NCI-H187 (cell line): ENCODE measurements around the gene TGIF2.
"Not testable (repeated sequence)": the region's sequence is repeated elsewhere in the genome, so short reads cannot be mapped to it uniquely, and the experiment has no call there.

ENCODE experiments used
- DNase-seq, 2 experiments: peaks; one replicate each; lab custom pipeline; 2025; lab: John Stamatoyannopoulos, UW

TGIF2 gene

DNA sequence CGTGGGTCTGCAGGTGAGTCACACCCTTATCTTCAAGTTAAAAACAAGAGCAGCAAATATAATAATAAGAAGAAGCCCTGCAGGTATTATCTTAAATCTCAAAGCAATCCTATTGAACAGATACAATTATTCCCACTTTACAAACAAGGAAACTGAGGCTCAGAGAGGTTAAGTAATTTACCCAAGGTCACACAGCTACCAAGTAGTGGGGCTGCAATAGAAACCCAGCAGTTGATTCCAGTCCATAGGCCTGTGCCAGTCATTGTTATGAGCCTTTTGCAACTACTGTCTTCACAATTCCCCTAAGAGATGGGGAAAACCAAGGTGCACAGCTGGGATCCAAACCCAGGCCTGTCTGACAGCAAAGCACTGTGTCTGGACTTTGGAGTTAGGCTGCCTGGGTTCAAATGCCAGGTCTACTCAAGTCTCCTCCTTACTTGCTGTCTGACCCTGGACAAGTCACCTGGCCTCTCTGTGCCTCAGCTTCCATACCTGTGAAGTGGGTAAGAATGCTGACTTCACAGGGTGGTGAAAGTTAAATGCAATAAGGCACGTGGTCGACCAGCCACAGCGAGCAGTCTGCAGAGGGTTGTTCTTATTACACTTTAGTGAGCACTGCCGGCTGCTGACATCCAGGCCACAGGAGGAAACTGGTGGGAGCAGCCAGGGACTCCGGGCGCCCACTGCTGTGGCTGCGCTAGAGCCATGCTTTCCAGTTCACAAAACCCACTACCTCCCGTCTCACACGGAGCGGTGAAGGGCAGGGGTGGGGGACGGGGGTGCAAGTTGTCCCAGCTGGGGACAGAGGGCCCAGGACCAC, 26.0 kb upstream of the TGIF2 start:
- no peak for DNase-seq

- DNase-seq: no peak
These were observed 25.4 kb upstream of the TGIF2 start for GRCh38 chr20:36548006-36548315.

- no peak for DNase-seq
These were observed 24.4 kb upstream of the TGIF2 start for GRCh38 chr20:36548704-36549627.

GRCh38 chr20:36549628-36549941, 23.8 kb upstream of the TGIF2 start:
- DNase-seq: no peak

GRCh38 chr20:36549942-36550789, 23.2 kb upstream of the TGIF2 start:
- DNase-seq: no peak

- DNase-seq: no peak
These were observed 22.6 kb upstream of the TGIF2 start for GRCh38 chr20:36550790-36551299.

DNA sequence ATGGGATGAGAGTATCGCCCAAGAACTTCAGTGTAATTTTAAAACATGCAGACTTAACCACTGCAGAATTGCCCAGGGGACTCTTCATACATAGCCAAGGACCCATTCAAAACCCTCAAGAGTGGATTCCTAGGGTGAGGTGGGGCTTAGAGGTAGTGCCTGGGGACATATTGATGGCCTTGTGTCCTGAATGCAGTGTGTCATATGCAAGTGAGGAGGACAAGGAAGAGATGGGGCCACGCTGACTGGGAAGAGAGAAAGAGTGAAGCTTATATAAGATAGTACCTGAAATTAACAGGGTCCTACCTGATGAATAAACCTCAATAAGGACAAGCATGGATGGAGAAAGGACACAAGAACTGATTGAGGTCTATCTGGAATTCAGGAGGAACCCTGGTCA, 18.1 kb upstream of the TGIF2 start:
- DNase-seq: no peak

- DNase-seq: no peak
These were observed 10.7 kb upstream of the TGIF2 start for GRCh38 chr20:36562724-36563123.

DNA sequence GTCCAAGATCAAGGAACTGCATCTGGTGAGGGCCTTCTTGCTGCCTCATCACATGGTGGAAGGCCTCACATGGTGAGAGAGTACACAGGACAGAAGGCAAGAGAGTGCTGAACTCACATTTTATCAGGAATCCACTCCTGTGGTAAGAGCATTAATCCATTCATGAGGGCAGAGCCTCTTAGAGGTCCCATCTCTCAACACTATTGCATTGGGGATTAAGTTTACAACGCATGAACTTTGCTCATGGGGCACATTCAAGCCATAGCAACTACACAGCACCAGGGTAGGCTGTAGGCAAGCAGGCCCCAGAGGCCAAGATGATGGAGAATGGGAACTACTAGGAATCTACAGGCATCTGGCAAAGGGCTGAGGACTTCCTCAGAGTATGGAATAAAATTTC, 10.0 kb upstream of the TGIF2 start:
- no peak for DNase-seq

DNA sequence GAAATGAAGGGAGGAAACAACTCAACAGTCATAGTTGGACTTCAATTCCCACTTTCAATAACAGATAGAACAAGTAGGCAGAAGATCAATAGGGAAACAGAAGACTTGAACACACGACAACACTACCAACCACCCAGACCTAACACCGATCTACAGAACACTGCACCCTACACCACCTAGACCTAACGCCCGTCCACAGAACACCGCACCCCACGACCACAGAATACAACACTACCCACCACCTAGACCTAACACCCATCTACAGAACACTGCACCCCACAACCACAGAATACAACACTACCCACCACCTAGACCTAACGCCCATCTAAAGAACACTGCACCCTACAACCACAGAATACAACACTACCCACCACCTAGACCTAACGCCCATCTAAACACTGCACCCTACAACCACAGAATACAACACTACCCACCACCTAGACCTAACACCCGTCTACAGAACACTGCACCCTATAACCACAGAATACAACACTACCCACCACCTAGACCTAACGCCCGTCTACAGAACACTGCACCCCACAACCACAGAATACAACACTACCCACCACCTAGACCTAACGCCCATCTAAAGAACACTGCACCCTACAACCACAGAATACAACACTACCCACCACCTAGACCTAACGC, 9.2 kb upstream of the TGIF2 start:
- DNase-seq: not testable (repeated sequence)

GRCh38 chr20:36564726-36565121, 8.7 kb upstream of the TGIF2 start:
- not testable (repeated sequence) for DNase-seq

- no peak for DNase-seq
These were observed 7.9 kb upstream of the TGIF2 start for GRCh38 chr20:36565520-36565919.

DNA sequence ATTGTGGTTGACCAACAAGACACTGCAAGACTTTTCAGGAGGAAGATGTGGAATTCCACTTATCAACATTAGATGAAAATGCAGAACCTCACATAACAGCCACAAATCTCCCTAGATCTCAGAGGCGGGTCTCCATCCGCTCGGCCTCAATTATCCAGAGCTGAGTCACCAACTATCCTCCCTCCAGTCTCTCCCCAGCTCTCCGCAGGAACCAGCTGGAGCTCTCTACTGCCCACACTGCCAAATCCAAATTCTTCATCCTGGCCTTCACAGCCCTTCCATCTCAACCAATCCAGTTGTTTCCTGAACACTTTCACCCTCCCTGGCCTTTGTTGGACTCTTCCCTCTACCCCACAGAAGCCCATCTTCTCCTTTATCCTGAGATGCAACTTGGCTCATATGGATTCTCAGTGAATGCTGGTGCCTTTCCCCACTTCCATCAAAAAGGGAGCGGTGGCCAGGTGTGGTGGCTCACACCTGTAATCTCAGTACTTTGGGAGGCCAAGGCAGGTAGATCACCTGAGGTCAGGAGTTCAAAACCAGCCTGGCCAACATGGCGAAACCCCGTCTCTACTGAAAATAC, 3.5 kb upstream of the TGIF2 start:
- no peak for DNase-seq

DNA sequence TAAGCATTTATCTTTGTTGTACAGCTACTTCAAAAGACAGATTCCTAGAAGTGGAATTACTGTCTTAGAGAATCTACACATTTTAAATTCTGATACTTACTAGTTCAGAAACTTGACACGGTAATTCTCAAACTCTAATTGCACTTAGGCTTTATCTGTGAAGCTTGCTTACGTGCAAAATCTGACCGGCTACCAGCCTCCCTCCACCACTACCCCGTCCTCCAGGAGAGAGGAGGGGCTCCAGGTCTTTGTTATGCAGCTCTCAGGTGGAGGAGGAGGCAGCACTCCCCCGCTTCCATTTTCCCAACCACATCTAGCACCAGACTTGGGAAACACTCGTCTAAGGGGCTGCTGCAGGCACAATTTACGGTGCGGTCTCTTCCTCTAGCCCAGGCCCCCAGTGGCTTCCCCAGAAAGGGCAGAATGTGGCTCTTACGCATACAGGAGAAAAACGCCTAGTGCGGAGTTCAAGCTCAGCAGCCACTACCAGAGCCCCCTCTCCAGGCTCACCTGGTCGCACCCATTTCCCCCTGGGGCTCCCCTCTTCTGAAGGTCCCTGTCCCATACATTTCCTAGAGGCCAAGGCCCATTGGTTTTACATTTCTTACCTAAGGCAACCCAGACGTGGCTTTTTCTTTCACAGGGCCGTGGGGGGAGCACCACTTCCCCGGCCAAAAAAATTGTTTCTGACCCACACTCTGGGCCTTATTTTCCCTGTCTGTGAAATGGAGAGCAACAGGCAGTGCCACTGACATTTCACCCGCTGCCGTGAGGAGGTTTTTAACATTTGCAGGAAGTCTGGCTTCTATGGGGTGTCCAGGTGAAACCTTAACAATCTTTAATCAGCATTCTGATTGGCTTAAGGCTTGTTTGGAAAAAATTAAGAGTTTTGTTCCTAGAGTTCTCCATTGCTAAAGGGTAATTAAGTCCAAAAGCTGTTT, 1.6 kb upstream of the TGIF2 start:
- DNase-seq: no peak

- no peak for DNase-seq
These were observed 695 bp upstream of the TGIF2 start for GRCh38 chr20:36572701-36573102.

GRCh38 chr20:36573798-36574365, 485 bp downstream of the TGIF2 start:
- DNase-seq: no peak

DNA sequence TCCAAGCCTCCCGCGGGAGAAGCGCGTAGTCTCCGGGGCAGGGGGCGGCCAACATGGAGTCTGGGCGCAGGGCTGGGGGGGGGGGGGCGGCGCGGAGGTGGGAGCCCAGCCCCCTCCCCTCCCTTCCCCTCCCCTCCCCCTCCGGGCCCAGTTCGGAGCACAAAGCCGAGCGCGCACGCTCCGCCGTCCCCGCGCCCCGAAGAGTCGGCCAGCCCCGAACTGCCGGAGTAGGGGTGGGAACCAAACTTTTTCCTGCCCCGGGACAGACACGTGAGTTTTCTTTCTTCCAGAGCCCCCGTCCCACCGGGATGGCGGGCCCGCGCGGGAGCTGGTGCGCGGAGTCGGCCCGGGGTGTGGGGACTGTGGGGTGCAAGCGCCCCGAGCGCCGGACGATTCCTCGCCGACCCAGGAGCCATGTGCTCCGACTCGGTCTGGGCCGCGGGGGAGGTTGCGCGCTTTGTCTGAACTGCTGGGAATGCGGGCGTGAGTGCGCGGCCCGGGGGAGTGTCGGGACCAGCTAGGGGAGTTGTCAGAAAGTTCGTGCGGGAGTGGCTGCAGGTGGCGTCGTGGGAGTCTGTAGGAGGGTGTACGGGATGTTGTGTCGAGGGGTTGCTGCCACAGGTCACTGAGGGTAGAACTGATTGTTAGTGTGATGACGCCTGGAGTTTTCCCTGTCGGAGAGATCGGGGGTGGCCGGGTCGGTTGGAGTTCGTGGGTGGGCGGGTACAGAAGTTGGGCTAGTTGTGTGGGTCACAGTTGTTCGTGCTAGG, 1.2 kb downstream of the TGIF2 start:
- DNase-seq: no peak

GRCh38 chr20:36576081-36576445, 2.7 kb downstream of the TGIF2 start:
- no peak for DNase-seq

- DNase-seq: no peak
These were observed 5.1 kb downstream of the TGIF2 start for GRCh38 chr20:36578356-36579041.
